Mucosa of descending colon (tissue), 3 donors: ENCODE results near the gene CDK5RAP2. TPM values are rescaled to one million over a fixed set of nuclear protein-coding genes. Genes with fewer than 3 reads are reported as not detected.
A peak's percentile ranks its signal among the peaks of the same experiment; 100 is the strongest.

Experiments
- ATAC-seq: fragments of 200-7000 bp; cut with Tn5 transposase; one replicate; pipeline ENCODE4 v1.9.1; 2020; ENCODE audit warnings: mild to moderate bottlenecking, moderate library complexity
- DNase-seq, 3 donors: peaks; one replicate each; pipeline ENCODE4 v3.0.0-alpha.2; 2020
- H3K36me3 ChIP-seq: fragments of 200-600 bp; one replicate; pipeline ENCODE4 v1.8.0; 2021; ENCODE audit warnings: low read depth, mild to moderate bottlenecking
- H3K4me1 ChIP-seq: fragments of 200-600 bp; one replicate; pipeline ENCODE4 v1.8.0; 2021; ENCODE audit warnings: low read depth, mild to moderate bottlenecking
- H3K4me3 ChIP-seq: fragments of 200-600 bp; one replicate; pipeline ENCODE4 v1.8.0; 2021; ENCODE audit warnings: mild to moderate bottlenecking
- H3K9me3 ChIP-seq: fragments of 200-600 bp; one replicate; pipeline ENCODE4 v1.8.0; 2021; ENCODE audit warnings: mild to moderate bottlenecking
- CTCF ChIP-seq: fragments of 200-600 bp; IDR thresholded peaks from one replicate; pipeline ENCODE4 v1.8.0; 2022; ENCODE audit warnings: antibody characterized with exemption, mild to moderate bottlenecking
- intact Hi-C, 2 donors: fragments of 100-400 bp; cut with DNase I in 1 of 2; cut with micrococcal nuclease in 1 of 2; formaldehyde crosslinking; loops; one replicate each; pipeline versions ENCODE4 v1.11.0 to v1.11.1; 2022; cut with DNase I, micrococcal nuclease
- total RNA-seq, 3 donors: library from RNA; stranded (reverse); fragmentation: NEBNext Ultra II Directional in 2 of 3; extraction: Animal tissue kit (Norgen Biotek cat#: 25700) in 2 of 3; gene quantifications; one replicate each; pipeline versions ENCODE4 v1.2.1 to v1.2.4, GENCODE V29; 2021 to 2023
- donor health status: DM: no; HTN: no; CAD: no; lungs with moderate emphysema.
- donor health status: DM: no; HTN: no; CAD: no.
- donor health status: DM: no; HTN: yes; CAD: no.

Gene CDK5RAP2
- total RNA-seq, 3 donors from 2014 or later, result 27.0 to 62.4 (median 35.1) TPM

- intact Hi-C loops, result no loop called here
- no peak for DNase-seq
- Histone ChIP-seq H3K4me1 (peaks cover 17% of the 10 kb centered on the region), H3K36me3 (no peaks in the 10 kb centered on the region), H3K9me3 (no peaks in the 10 kb centered on the region), H3K4me3 (no peak overlapping the region)
- ATAC-seq, result no peak
- TF ChIP-seq CTCF, result no peak
These were observed 194.2 kb downstream of the CDK5RAP2 start for GRCh38 chr9:120385606-120386389.

GRCh38 chr9:120384925-120385272 lies 195.1 kb downstream of the CDK5RAP2 start:
- DNase-seq (no peak), ATAC-seq (no peak)
- peaks cover 17% of the 10 kb centered on the region for H3K4me1 ChIP-seq
- no peak overlapping the region for H3K4me3 ChIP-seq
- TF ChIP-seq CTCF, result no peak
- intact Hi-C loops, result no loop called here
- no peaks in the 10 kb centered on the region for H3K36me3 ChIP-seq
- H3K9me3 ChIP-seq, result no peaks in the 10 kb centered on the region

- no peak for TF ChIP-seq CTCF
- intact Hi-C loops, result no loop called here
- peak; percentile 20 to 71 (median 52) for DNase-seq
- H3K4me3 ChIP-seq, result no peak overlapping the region
- H3K9me3 ChIP-seq, result peaks cover 3% of the 10 kb centered on the region
- H3K36me3 ChIP-seq, result no peaks in the 10 kb centered on the region
- H3K4me1 ChIP-seq, result peaks cover 17% of the 10 kb centered on the region
- peak; percentile 65 for ATAC-seq
These were observed 195.7 kb downstream of the CDK5RAP2 start for GRCh38 chr9:120383999-120384924.

GRCh38 chr9:120383611-120383998 lies 196.4 kb downstream of the CDK5RAP2 start:
- Histone ChIP-seq H3K36me3 (no peaks in the 10 kb centered on the region), H3K4me1 (peaks cover 17% of the 10 kb centered on the region), H3K9me3 (peaks cover 3% of the 10 kb centered on the region), H3K4me3 (no peak overlapping the region)
- ATAC-seq (no peak), DNase-seq (no peak)
- no peak for TF ChIP-seq CTCF
- intact Hi-C loops, result no loop called here

GRCh38 chr9:120382453-120382852 lies 197.5 kb downstream of the CDK5RAP2 start:
- Histone ChIP-seq H3K36me3 (no peaks in the 10 kb centered on the region), H3K4me3 (no peak overlapping the region), H3K9me3 (peaks cover 3% of the 10 kb centered on the region), H3K4me1 (peaks cover 17% of the 10 kb centered on the region)
- intact Hi-C loops, result no loop called here
- no peak for DNase-seq
- no peak for TF ChIP-seq CTCF
- no peak for ATAC-seq
